Measurements from ENCODE around the gene RMDN2. TPM values are rescaled to one million over a fixed set of nuclear protein-coding genes. Genes with fewer than 3 reads are reported as not detected.
A peak's percentile ranks its signal among the peaks of the same experiment; 100 is the strongest.

Gene RMDN2
- total RNA-seq, 2 experiments from 2014 or later: 2.8 to 3.2 TPM

DNA sequence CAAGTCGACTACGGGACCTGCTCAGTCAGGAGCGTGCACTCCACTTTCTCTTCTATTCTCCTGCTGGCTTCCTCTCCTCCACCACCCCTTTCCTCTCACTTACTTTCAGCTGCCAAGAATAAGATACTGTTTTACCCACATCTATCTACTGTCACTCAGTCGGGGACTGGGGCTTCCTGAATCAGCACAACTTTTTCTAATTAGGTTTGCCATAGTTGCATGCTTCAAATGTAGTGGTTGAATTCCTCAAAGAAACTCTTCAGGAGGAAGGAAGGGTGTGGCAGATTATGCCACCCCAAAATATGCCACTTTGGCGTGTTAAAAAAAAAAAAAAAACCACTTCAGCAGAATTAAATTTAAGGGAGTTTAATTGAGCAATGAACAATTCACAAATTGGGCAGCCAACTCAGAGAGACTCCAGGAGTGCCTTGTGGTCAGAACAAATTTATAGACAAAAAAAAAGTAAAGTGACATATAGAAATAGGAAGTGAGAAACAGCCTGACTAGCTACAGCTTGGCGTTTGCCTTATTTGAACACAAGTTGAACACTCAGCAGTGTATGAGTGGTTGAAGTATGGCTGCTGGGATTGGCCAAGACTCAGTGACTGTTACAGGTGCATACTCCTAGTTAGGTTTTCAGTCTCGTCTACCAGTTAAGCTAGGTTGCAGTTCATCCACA lies 32.5 kb upstream of the RMDN2 start:
- H3K4me1 Mint-ChIP-seq: peaks cover 36% of the 10 kb centered on the region
- peak overlapping the region; percentile 0 for H3K27ac Mint-ChIP-seq
- peaks cover 8% of the 10 kb centered on the region for H3K27me3 Mint-ChIP-seq
- H3K9me3 Mint-ChIP-seq: no peaks in the 10 kb centered on the region
- no peak for DNase-seq
- no peaks in the 10 kb centered on the region for H3K36me3 Mint-ChIP-seq
- no peak overlapping the region for H3K4me3 Mint-ChIP-seq

DNA sequence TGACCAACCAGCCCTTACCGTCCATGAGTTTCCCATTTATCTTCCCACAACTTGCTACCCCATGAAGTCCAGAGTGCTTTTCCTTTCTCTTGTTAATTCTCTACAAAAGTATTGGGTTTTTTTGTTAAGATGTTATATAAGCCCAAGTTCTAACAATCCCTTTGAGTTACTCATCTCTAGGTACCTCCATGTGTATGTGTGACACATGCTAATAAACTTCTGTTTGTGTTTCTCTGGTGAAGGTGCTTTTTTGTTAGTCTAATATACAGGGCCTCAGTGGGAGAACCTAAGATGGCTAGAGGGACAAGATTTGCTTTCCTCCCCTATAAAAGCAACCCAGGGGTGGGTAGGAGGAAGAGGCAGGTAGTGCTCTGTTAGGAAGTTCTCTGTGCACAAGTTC lies 31.8 kb upstream of the RMDN2 start:
- Mint-ChIP-seq H3K27ac (no peak overlapping the region), H3K4me1 (peaks cover 33% of the 10 kb centered on the region)

DNA sequence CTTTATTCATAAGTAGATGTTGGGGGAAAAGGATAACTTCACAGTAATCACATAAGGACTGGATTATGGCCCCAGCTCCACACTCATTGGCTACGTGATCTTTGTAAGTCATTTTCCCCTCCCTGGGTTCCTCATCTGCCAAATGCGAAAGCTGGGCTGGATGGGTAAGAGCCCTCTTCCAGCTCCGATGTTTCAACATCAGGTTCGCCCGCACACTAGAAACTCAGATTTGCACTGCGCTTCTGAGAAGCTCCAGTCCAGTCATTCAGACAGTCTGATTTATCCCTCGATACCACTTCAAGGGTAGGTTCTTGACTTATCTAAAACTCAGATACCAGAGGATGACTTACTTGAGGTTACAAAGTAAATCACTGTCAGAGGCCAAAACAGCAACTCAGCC lies 31.0 kb upstream of the RMDN2 start:
- H3K27ac Mint-ChIP-seq: no peak overlapping the region
- no peaks in the 10 kb centered on the region for H3K9me3 Mint-ChIP-seq
- no peak overlapping the region for H3K4me3 Mint-ChIP-seq
- H3K4me1 Mint-ChIP-seq: peaks cover 33% of the 10 kb centered on the region
- DNase-seq: no peak
- H3K27me3 Mint-ChIP-seq: peaks cover 4% of the 10 kb centered on the region
- H3K36me3 Mint-ChIP-seq: no peaks in the 10 kb centered on the region

More for the DNA sequence above, 31.8 kb upstream of the RMDN2 start:
- H3K27me3 Mint-ChIP-seq: peaks cover 4% of the 10 kb centered on the region
- no peaks in the 10 kb centered on the region for H3K9me3 Mint-ChIP-seq
- no peak overlapping the region for H3K4me3 Mint-ChIP-seq
- H3K36me3 Mint-ChIP-seq: no peaks in the 10 kb centered on the region
- no peak for DNase-seq

GRCh38 chr2:37894601-37895000 lies 30.5 kb upstream of the RMDN2 start:
- no peak overlapping the region for H3K4me3 Mint-ChIP-seq

GRCh38 chr2:37895140-37895539 lies 29.9 kb upstream of the RMDN2 start:
- Mint-ChIP-seq H3K27ac (no peak overlapping the region), H3K36me3 (no peaks in the 10 kb centered on the region), H3K4me3 (no peak overlapping the region), H3K4me1 (peaks cover 33% of the 10 kb centered on the region), H3K9me3 (no peaks in the 10 kb centered on the region), H3K27me3 (peaks cover 4% of the 10 kb centered on the region)
- no peak for DNase-seq

More at GRCh38 chr2:37894601-37895000, 30.5 kb upstream of the RMDN2 start:
- Mint-ChIP-seq H3K36me3 (no peaks in the 10 kb centered on the region), H3K4me1 (peaks cover 33% of the 10 kb centered on the region), H3K9me3 (no peaks in the 10 kb centered on the region), H3K27me3 (peaks cover 4% of the 10 kb centered on the region), H3K27ac (no peak overlapping the region)
- DNase-seq: no peak

- Mint-ChIP-seq H3K4me1 (peaks cover 26% of the 10 kb centered on the region), H3K4me3 (no peak overlapping the region), H3K27me3 (no peaks in the 10 kb centered on the region), H3K9me3 (no peaks in the 10 kb centered on the region), H3K36me3 (no peaks in the 10 kb centered on the region), H3K27ac (no peak overlapping the region)
- no peak for DNase-seq
Observed at GRCh38 chr2:37896319-37896718, 28.8 kb upstream of the RMDN2 start.

DNA sequence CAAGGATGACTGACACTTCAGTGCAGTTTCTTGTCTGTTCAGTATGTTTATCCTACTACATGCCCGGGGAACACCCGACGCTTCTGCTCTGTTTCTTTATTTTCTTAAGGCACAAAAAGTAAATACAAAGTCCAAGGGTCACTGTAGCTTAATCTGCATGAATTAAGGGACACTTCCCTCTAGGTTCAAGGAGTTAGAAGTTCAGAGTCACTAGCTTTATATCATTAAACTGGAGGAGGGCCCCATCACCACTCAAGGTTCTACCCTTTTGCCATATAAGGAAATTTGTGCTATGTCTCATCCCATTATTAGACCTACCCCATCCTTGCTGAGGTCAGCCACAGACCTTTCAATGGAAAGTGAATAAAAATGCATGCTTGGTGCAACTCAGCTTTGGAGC lies 27.6 kb upstream of the RMDN2 start:
- H3K4me3 Mint-ChIP-seq: no peak overlapping the region
- H3K27me3 Mint-ChIP-seq: no peaks in the 10 kb centered on the region
- no peaks in the 10 kb centered on the region for H3K36me3 Mint-ChIP-seq
- H3K4me1 Mint-ChIP-seq: peaks cover 14% of the 10 kb centered on the region
- H3K27ac Mint-ChIP-seq: no peak overlapping the region
- no peaks in the 10 kb centered on the region for H3K9me3 Mint-ChIP-seq
- no peak for DNase-seq

- DNase-seq: no peak
- no peaks in the 10 kb centered on the region for H3K27me3 Mint-ChIP-seq
- H3K36me3 Mint-ChIP-seq: no peaks in the 10 kb centered on the region
- H3K4me3 Mint-ChIP-seq: no peak overlapping the region
- H3K9me3 Mint-ChIP-seq: no peaks in the 10 kb centered on the region
- H3K4me1 Mint-ChIP-seq: peaks cover 7% of the 10 kb centered on the region
- H3K27ac Mint-ChIP-seq: no peak overlapping the region
Observed at GRCh38 chr2:37898448-37898847, 26.6 kb upstream of the RMDN2 start.

- no peaks in the 10 kb centered on the region for H3K4me1 Mint-ChIP-seq
- H3K9me3 Mint-ChIP-seq: no peaks in the 10 kb centered on the region
- no peak overlapping the region for H3K27ac Mint-ChIP-seq
- no peaks in the 10 kb centered on the region for H3K36me3 Mint-ChIP-seq
- no peak overlapping the region for H3K4me3 Mint-ChIP-seq
- no peak for DNase-seq
- H3K27me3 Mint-ChIP-seq: no peaks in the 10 kb centered on the region
Observed at GRCh38 chr2:37902991-37903390, 22.1 kb upstream of the RMDN2 start.

DNA sequence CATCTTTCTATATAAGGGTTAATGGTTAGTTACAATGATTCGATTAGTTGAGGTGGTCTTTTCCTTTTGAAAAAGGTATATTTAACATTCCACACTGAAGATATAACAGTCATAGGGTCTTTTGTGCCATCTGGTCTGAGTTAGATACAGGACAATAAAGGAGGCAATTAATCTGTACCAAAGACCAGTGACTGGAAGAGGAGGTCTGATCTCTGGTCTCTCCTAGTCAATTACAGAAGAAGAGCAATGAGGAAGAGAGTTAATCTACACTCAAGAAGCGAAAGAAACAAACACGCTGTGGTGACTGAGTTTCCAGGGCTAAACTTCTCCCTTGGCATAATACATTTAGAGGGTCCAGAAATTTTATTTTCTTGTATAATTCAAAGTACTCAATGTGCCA lies 20.7 kb upstream of the RMDN2 start:
- H3K27ac Mint-ChIP-seq: no peak overlapping the region
- H3K4me3 Mint-ChIP-seq: no peak overlapping the region
- no peaks in the 10 kb centered on the region for H3K27me3 Mint-ChIP-seq

GRCh38 chr2:37904993-37905392 lies 20.1 kb upstream of the RMDN2 start:
- Mint-ChIP-seq H3K36me3 (no peaks in the 10 kb centered on the region), H3K27ac (no peak overlapping the region), H3K9me3 (no peaks in the 10 kb centered on the region), H3K27me3 (no peaks in the 10 kb centered on the region), H3K4me1 (no peaks in the 10 kb centered on the region), H3K4me3 (no peak overlapping the region)
- DNase-seq: no peak

More for the DNA sequence above, 20.7 kb upstream of the RMDN2 start:
- Mint-ChIP-seq H3K36me3 (no peaks in the 10 kb centered on the region), H3K9me3 (no peaks in the 10 kb centered on the region), H3K4me1 (no peaks in the 10 kb centered on the region)
- no peak for DNase-seq

DNA sequence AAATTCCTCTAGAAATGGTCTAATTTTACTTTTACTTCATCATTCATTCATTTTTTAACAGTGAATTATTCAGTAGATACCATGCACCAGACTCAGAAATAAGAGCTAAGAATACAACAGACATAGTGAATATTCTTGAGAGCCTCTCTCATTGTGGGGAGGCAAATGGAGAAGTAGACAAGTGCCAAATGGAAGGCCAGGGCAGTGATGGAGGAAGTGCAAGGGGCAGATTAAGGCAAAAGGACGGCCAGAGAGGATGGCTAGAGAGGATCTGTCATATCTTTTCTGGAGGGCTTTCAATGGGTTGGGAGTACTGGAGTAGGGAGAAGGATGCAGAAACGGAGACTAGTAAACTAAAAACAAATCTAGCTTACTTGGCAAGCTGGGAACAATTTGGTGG lies 19.0 kb upstream of the RMDN2 start:
- H3K4me3 Mint-ChIP-seq: no peak overlapping the region
- no peak for DNase-seq
- no peaks in the 10 kb centered on the region for H3K9me3 Mint-ChIP-seq
- no peaks in the 10 kb centered on the region for H3K27me3 Mint-ChIP-seq
- no peaks in the 10 kb centered on the region for H3K4me1 Mint-ChIP-seq
- no peak overlapping the region for H3K27ac Mint-ChIP-seq
- no peaks in the 10 kb centered on the region for H3K36me3 Mint-ChIP-seq

- H3K9me3 Mint-ChIP-seq: no peaks in the 10 kb centered on the region
- no peaks in the 10 kb centered on the region for H3K27me3 Mint-ChIP-seq
- H3K4me1 Mint-ChIP-seq: no peaks in the 10 kb centered on the region
- no peak for DNase-seq
- H3K4me3 Mint-ChIP-seq: no peak overlapping the region
- no peaks in the 10 kb centered on the region for H3K36me3 Mint-ChIP-seq
- H3K27ac Mint-ChIP-seq: no peak overlapping the region
Observed at GRCh38 chr2:37907501-37908225, 17.4 kb upstream of the RMDN2 start.

DNA sequence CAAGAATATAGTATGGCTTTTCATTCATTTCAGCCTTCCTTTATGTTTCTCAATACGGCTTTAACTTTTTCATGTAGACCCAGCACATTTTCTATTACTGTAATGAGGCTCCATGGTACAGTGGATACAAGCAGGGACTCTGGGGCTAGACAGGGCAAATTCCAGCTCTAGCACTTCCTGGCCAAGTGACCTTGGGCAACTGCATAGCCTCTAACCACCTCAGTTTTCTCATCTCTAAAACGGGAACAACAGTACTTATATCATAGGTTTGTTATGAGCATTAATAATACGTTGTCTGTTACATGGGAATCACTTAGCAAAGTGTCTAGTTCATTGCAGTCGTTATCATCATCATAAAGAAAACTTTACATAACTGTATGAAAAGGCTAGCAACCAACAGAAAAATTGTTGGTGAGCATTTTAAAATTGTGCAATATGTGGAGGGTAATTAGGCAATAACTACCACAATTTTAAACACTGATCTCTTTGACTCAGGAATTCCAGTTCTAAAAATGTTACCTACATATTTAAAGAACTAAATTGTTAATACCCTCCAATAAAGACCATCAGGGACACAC lies 13.7 kb upstream of the RMDN2 start:
- Mint-ChIP-seq H3K36me3 (no peaks in the 10 kb centered on the region), H3K4me1 (no peaks in the 10 kb centered on the region), H3K9me3 (no peaks in the 10 kb centered on the region), H3K27me3 (no peaks in the 10 kb centered on the region), H3K4me3 (no peak overlapping the region), H3K27ac (no peak overlapping the region)
- DNase-seq: no peak

DNA sequence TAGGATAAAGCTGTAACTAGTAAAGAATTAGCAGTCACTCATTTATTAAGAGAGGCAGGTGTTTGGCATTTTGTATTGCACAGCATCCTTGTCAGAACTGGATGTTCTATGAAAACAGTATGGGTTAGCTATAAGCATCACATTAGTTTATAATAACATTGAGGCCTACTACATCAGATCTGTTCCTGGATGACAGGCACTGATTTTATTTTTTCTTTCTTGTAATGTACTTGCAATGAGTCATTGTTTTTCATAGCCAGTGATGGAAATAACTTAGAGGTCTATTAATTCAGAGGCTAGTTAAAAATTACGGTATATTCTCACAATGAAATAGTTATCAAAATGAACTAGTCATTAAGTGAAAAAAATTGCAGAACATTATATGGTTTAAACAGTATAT lies 13.0 kb upstream of the RMDN2 start:
- no peaks in the 10 kb centered on the region for H3K9me3 Mint-ChIP-seq
- no peak overlapping the region for H3K4me3 Mint-ChIP-seq
- no peaks in the 10 kb centered on the region for H3K36me3 Mint-ChIP-seq
- H3K27me3 Mint-ChIP-seq: no peaks in the 10 kb centered on the region
- H3K4me1 Mint-ChIP-seq: no peaks in the 10 kb centered on the region
- no peak for DNase-seq
- no peak overlapping the region for H3K27ac Mint-ChIP-seq

- DNase-seq: no peak
- Mint-ChIP-seq H3K4me1 (no peaks in the 10 kb centered on the region), H3K9me3 (no peaks in the 10 kb centered on the region), H3K27ac (no peak overlapping the region), H3K27me3 (no peaks in the 10 kb centered on the region), H3K4me3 (no peak overlapping the region), H3K36me3 (no peaks in the 10 kb centered on the region)
Observed at GRCh38 chr2:37912616-37913015, 12.5 kb upstream of the RMDN2 start.

Measured in activated naive CD8-positive, alpha-beta T cell treated with anti-CD3 and anti-CD28 coated beads for 36 hours (primary cell).